Stimulated activated CD4-positive, alpha-beta T cell treated with anti-CD3 and anti-CD28 coated beads, Interleukin-12 subunit alpha, Interleukin-12 subunit beta, amount 100 ng/mL, for 4 hours (primary cell): ENCODE results near the gene MRGPRD.

Experiments
- DNase-seq: peaks from one replicate; pipeline ENCODE4 v3.0.0-alpha.2; 2020

Gene MRGPRD, protein sequence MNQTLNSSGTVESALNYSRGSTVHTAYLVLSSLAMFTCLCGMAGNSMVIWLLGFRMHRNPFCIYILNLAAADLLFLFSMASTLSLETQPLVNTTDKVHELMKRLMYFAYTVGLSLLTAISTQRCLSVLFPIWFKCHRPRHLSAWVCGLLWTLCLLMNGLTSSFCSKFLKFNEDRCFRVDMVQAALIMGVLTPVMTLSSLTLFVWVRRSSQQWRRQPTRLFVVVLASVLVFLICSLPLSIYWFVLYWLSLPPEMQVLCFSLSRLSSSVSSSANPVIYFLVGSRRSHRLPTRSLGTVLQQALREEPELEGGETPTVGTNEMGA

DNA sequence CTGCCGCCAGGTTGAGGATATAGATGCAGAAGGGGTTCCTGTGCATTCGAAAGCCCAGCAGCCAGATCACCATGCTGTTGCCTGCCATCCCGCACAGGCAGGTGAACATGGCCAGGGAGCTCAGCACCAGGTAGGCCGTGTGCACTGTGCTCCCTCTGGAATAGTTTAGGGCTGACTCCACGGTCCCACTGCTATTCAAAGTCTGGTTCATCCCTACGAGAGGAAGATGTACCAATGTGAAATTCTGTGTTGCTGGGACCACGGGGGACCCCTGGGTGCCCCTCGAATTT is at the start of gene MRGPRD:
MRGPRD (minus strand) TSS at position 211 of the 290 bp plus-strand sequence; CDS start at position 211, 0 bp downstream.
- DNase-seq, result no peak

DNA sequence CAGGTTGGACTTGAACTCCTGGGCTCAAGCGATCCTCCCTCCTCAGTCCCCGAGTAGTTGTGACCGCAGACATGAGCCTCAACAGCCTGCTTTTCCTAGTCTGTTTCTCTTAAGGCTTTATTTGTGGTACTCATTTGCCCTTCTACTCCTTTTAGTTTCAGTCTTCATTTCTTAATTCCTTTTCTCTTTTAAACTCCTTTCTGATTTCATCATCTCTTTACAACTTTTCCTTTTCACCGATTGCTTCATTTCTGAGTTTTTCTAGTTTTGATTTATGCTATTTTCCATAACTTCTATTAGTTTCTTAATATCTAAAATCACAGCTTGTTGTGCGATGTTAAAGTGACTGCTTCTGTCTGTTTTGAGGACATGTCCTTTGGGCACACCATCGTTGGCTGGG is 49.5 kb upstream of the MRGPRD start:
- no peak for DNase-seq

DNA sequence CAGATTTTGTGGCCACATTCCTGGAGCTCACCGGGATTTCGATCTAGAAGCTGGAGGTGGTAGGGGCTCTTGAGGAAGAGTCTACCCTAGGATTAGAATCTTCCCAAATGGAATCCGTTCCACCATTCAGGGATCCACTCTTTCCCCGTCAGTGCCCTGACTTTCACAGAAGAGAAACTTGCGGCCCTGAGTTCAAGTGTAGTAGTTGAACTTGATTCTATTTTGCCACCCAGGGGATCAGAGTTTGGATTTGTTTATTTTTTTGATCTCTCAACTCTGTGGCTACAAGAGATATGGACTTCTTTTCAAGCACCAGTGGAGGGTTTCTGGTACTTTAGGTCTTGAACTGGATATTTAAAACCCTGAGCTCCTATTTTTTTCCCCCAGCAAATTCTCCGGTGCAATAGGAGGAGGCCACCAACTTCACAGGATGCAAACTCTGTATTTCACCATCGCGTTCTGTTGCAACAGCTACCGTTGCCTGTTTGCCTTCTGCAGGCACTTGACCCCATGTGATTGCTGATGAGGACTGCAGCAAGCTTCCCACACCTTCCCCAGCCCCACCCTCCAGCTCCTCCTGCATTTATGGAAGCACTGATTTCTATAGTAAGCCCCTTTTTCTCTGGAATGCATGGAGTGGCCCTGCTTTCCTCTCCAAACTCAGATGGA is 47.1 kb upstream of the MRGPRD start:
- no peak for DNase-seq

GRCh38 chr11:69024509-69024908 is 43.7 kb upstream of the MRGPRD start:
- DNase-seq, result no peak

- DNase-seq, result no peak
These were observed 41.5 kb upstream of the MRGPRD start for GRCh38 chr11:69022260-69022659.

DNA sequence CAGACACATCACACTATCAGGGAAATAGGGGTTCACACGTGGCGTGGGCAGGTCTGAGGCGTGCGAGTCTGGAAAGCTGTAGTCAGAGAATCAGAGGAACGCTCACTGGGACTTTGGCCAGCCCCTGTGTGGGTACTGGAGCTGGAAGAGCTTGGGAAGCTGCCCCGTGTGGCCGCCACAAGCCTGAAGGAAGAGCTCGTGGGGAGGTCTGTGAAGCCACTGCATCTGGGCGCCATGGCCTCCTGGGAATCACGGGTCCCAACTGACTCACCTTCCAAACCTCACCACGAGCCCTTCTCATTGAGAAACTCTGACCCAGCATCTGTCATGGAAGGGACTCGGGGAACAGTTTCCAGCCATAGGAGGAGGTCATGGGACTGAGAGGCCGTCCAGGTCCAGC is 38.1 kb upstream of the MRGPRD start:
- no peak for DNase-seq

DNA sequence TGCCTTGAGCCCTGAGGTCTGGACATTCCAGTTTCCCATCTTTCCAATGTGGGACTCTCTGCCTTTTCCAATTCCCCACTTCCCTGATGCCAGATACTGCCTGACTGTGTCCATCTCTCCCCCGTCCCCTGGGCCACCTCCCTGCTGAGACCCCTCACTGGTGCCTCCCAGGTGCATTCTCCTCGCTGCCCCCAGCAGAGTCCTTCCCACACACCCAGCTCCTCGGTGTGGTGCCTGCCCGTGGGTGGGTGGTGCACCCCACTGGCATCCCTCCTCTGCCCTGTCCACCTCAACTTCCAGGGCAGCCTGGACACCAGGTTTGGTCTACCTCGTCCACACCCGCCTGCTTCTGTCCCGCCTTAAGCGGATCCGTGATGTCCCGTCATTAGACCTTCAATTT is 37.2 kb upstream of the MRGPRD start:
- DNase-seq, result no peak

DNA sequence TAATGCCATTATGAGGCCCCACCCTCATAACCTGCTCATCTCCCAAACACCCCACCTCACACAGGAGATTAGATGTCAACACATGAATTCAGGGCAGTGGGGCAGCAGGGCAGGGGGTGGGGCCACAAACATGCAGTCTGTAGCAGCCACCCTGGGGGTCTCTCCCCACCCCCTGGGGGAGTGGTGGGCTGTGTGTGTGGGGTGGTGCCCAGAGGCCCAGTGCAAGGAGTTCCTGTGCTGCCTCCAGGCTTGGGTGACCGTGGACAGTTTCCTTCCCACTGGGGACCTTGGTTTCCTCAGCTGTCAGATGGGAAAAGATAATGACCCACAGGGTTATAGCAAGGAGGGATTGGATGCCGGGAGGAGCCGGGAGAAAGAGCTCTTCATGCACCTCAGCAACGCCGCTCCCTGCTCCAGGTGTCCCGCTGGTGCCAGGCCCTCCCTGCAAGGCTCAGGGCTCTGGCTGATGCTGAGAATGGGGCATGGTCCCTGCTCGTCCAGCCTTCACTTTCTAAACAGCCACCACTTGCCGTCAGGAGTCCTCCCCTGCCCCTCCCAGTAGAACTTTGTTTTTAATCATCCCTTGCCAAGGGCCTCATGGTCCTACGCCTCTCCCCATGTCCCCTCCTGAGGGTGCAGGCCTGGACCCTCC is 34.2 kb upstream of the MRGPRD start:
- no peak for DNase-seq

- no peak for DNase-seq
These were observed 33.5 kb upstream of the MRGPRD start for GRCh38 chr11:69014084-69014851.

- DNase-seq, result no peak
These were observed 32.5 kb upstream of the MRGPRD start, which contains the start of gene MRGPRF for GRCh38 chr11:69013009-69013951. Gene MRGPRF (minus strand): TSS chr11:69013246. CDS start chr11:69009901, 3,345 bp downstream.

GRCh38 chr11:69012092-69013008 is 31.6 kb upstream of the MRGPRD start:
- no peak for DNase-seq

DNA sequence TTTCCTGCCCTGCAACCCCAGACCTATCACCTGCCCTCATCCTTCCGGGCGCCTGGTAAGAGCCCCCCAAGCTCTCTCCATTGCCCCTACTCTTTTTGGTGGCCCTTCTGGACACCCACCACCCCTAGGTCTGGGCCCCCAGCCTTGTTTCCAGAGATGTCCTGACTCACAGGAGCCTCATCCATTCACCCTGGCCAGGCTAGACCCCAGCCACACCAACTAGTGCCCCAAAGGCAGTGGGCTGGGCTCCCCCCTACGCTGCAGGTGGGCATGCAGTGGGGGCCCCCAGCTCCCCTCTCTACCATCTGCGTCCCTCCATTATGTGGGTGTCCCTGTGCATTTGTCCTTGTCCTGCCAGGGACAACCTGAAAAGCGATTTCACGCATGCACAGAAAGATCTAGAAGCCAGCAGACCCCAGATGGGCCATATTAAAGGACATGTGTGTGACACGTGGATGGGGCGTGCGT is 30.9 kb upstream of the MRGPRD start:
- DNase-seq, result no peak

GRCh38 chr11:69010964-69011623 is 30.3 kb upstream of the MRGPRD start:
- peak; percentile 34 for DNase-seq

DNA sequence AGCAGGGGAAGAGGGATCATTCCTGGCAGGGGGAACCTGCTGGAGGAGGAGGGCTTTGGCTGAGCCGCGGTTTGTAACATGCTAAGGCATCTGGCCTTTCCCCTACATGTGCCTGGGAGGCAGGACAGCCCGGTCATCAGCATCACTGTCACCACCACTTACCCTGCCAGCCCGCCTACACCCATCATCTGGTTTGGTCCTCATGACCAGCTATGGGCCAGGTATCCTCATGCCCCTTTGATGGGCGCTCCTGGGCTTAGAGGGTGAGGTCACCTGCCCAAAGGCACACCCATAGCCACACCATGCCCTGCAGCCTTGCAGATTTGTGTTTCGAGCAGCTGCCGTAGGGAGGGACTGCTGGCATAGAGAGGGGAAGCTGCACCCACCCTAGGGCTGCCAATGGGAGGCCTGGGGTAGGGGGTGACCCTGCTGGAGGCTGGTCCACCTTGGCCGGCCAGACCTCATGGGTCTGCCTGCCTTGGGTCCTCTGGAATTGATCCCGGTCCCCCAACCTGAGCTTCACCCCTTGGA is 29.6 kb upstream of the MRGPRD start:
- no peak for DNase-seq

DNA sequence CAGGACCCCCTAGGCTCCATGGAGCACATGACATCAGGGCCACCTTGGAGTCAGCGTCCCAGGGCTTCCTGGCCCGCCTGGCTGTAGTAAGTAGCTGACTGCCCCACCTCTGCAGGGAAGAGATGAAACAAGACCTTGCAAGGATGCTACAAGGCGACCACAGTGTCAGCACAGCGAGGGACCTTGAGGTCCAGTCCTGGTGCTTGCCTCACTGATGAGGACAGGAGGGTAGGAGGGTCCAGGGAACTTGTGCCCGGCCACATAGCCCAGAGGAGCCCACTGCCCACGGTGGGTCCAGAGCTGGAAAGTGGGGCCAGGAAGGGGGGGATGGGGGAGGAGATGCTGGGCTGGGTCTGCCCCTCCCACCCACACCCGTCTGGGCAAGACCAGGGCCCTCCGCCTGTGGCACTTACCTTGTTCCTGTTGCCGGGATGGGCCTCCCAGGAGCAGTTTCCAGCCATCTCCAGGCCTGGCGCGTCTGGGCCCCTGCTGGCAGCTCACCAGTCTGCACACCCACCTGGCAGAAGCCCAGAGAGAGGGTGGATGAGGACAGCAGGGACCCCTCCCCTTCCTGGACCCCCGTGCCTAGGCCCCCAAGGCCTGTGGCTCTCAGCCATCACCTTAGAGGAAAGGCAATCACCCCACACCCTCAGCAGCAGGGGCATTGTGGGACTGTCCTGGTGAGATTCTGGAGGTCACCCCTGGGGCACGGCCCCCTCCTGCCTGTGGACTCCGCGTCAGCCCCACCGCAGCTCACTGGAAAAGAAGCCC is 28.8 kb upstream of the MRGPRD start:
- DNase-seq, result no peak

GRCh38 chr11:69008737-69009440 is 28.1 kb upstream of the MRGPRD start:
- no peak for DNase-seq

DNA sequence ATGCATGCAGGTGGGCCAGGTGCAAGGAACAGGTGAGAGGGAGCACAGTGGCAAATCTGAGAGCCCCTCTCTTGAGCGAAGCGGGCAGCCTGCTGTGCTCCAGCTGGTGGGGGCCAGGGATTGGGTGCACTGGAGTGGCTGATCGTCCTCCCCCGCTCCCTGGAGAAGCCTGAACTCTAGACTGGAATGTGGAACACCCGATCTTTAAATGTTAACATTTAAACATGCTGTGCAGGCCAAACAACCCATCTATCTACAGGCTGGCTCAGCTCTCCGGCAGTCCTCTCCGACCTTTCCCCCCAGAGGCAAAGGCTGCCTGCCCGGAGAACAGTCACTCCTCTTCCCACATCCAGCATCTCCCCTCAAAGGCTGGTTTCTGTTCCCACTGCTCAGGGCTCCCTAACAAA is 27.2 kb upstream of the MRGPRD start:
- no peak for DNase-seq

DNA sequence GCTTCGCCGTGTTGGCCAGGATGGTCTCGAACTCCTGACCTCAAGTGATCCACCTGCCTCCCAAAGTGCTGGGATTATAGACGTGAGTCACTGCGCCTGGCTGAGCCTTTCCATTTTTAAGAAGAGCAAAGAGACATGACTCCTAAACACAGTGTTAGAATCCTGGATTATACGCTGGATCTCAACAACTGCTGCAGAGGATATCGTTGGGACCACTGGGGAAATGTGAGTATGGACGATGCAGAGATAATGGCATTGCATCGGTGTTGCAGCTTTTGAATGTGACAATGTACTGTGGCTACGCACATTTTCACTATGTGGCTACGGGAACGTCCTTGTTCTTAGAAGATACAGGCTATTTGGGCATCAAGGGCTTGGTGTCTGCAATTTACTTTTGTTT is 26.0 kb upstream of the MRGPRD start:
- no peak for DNase-seq
